NCI-H146 (cell line): ENCODE results near the gene SLC4A2.
A peak's percentile ranks its signal among the peaks of the same experiment; 100 is the strongest.
"Not testable (repeated sequence)": the region's sequence is repeated elsewhere in the genome, so short reads cannot be mapped to it uniquely, and the experiment has no call there.

Experiments used
- DNase-seq: peaks from one replicate; lab custom pipeline; 2025; lab: John Stamatoyannopoulos, UW

The SLC4A2 gene

GRCh38 chr7:151024435-151025056 is 34.8 kb upstream of the SLC4A2 start, which contains the start of gene ATG9B:
Gene ATG9B (minus strand): TSS chr7:151024494. CDS start chr7:151024423, 71 bp downstream.
- no peak for DNase-seq

DNA sequence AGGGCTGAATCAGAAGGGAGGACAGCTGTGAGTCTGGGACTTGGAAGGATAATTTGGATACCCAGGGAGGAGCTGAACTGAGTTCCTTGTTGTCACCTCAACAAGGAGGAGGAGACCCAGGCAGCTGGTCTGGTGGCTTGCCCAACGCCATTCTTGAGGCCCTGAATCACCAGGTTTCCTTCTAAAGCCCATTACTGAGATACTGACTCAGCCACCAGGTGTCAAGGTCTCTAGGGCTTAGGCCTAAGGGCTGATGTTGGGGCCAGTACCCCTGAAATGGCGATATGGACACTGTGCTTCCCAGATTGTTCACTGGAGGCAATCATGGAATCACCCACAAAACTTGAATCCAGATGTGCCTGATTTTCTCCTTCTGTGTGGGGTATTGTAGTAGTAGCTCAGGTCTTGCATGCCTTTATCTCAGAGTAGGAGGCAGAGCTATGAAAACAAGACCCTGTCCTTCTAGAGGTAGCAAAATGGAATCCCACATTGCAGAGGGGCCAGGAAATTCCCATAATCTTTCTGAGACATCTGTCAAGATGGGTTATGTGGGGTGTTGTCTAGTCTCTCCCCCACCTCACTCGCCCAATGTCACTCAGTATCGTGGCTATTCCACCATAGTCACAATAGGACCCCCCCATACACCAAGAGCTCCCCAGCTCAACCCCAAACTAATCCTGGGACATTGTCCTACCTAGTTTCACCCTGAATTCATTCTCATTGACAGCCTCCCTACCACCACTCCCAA is 33.3 kb upstream of the SLC4A2 start:
- no peak for DNase-seq

DNA sequence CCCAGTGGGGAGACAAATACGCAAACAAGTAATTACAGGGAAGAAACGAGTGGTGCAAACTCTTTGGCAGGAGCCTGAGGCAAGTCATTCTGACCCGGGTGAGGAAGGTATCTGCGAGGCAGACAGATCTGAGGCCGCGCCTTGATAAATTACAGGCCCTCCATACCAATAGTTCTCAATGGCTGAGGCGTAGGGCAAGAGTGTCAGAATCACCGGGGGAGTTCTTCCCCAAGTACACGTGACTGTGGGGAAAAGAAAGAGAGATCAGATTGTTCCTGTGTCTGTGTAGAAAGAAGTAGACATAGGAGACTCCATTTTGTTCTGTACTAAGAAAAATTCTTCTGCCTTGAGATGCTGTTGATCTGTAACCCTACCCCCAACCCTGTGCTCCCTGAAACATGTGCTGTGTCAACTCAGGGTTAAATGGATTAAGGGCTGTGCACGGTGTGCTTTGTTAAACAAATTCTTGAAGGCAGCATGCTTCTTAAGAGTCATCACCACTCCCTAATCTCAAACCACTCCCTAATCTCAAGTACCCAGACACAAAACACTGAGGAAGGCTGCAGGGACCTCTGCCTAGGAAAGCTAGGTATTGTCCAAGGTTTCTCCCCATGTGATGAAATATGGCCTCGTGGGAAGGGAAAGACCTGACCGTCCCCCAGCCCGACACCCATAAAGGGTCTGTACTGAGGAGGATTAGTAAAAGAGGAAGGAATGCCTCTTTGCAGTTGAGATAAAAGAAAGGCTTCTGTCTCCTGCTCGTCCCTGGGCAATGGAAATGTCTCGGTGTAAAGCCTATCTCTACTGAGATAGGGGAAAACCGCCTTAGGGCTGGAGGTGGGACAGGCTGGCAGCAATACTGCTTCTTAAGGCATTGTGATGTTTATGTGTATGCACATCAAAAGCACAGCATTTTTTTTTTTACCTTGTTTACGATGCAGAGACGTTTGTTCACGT is 32.3 kb upstream of the SLC4A2 start:
- not testable (repeated sequence) for DNase-seq

DNA sequence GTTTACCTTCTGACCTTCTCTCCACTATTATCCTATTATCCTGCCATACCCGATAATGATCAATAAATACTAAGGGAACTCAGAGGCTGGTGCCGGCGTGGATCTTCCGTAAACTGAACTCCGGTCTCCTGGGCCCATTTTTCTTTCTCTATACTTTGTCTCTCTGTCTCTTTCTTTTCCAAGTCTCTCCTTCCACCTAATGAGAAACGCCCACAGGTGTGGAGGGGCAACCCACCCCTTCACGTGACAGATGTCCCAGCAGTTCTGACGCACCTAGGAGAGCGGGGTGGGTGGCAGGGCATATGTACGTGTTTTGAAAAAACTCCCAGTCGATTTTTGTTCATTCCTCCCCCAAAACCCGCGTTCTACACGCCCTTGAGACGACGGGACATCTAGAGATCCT is 31.7 kb upstream of the SLC4A2 start:
- DNase-seq = not testable (repeated sequence)

DNA sequence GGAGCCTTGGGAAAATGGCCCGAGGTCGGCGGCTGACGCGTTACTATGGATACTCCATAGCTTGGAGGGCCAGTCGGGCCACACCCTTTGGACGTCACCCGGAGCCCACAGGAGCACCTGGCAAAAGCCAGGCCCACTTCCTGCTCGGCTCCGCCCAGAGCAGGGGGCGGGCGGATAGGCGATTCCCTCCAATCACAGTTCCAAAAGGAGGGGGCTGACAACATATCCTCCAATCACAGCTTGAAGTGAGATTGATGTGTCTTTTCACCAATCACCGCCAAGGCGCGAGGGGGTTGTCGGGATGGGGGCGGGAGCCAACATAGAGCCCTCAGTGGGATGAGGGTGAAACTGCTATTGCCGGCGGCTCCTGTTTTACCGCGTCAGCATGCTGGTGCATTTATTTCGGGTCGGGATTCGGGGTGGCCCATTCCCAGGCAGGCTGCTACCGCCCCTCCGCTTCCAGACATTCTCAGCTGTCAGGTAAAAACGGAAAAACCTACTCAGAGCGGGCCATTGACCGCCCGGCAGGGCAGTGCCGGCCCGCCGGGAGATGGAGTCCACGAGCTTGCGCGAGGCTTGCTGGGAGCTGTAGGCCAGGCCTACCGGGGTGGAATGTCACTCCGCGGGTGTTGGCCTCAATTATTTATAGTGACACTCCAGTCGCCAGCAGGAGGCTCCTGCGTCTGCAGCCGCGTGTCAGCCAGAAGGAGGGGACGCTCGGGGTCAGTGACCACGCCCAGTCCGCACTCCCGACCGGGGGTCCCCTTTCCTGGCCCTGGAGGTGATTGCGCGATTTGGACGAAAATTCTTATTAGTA is 31.1 kb upstream of the SLC4A2 start, which contains the start of gene ABCB8:
Gene ABCB8 (plus strand): TSS at position 320 of the 817 bp plus-strand sequence. CDS start 66 bp downstream, at position 386.
- peak; percentile 99 for DNase-seq

DNA sequence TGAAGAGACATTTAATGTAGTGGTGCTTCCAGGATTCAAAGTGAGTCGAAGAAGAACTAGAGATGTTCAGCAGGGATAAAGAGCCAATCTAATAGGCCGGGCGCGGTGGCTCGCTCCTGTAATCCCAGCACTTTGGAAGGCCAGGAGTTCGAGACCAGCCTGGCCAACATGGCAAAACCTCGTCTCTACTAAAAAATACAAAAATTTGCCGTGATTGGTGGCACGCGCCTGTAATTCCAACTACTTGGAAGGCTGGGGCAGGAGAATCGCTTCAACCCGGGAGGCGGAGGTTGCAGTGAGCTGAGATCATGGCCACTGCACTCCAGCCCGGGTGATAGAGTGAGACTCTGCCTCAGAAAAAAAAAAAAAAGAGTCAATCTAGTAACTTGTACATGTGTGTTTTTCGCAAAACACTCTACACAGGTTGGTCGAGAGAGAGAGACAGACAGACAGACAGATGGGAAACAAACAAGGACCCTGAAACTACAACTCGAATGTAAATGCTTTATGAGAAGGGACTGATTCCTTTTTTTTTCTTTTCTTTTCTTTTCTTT is 30.4 kb upstream of the SLC4A2 start:
- DNase-seq = no peak

DNA sequence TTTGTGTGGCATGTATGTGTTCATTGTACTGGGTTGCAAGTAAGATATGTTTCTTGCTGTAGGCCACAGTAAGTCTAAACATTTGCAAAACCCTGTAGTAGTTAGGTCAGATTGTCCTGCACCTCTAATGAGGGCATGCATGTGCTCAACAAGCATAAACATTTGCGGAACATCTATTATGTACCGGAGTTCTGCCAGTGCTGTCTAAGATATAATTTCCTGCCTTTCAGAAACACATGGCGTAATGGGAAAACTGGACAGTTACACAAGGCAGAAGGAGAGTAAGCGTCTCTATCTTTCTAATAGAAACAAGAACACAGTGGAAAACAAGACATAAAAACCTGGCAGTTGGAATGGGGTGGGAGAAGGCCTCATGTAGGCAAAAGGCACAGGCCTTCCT is 28.4 kb upstream of the SLC4A2 start:
- DNase-seq = no peak

DNA sequence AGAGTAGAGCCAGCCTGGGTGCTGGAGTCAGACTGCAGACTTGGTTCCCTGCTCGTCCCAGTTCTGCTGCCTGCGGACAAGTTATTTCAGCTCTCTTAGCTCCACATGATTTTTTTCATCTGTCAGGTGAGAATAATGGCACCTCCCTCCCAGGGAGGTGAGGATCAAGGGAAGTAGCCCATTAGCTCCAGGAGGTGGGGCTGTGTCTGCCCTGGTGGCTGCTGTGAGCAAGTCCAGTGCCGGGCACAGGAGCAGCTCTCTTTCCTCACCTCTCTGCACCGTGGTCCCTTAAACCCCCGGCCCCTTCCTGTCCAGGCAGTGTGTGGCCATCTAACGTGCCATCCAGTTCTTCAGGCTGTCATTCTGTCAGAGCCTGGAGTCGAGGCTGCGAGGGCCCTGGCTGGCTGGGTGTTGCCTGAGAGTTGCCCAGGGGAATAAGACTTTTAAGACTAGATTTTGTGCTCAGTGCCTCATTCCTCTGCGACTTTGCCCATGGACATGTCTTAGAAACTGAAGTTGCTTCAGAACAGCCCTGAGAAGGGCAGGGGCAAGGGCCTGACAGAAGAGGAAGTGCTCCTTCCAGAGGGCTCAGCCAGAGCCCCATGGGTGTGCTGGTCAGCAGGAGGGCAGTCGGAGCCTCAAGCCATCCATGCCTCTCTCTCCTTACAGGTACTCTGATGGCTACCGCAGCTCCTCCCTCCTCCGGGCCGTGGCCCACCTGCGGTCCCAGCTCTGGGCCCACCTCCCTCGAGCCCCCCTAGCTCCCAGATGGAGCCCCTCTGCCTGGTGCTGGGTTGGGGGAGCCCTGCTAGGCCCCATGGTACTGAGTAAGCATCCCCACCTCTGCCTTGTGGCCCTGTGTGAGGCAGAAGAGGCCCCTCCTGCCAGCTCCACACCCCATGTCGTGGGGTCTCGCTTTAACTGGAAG is 26.2 kb upstream of the SLC4A2 start:
- DNase-seq = no peak

DNA sequence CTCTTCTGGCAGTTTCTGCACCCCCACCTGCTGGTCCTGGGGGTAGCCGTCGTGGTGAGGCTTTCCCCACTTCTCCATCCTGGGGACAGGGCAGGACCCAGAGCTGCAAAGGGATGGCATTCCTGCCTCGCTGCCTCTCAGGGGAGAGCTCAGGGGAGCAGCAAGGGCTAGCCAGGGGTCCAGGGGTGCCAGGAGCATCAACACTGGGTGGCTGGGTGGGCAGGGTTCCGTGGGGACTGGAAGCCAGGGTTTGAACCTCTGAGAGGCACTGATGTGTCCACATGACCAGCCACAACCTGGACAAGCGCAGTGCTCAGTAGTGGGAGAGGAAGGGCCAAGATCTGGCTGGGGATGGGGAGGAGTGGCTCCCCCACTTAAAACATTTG is 25.5 kb upstream of the SLC4A2 start:
- no peak for DNase-seq

DNA sequence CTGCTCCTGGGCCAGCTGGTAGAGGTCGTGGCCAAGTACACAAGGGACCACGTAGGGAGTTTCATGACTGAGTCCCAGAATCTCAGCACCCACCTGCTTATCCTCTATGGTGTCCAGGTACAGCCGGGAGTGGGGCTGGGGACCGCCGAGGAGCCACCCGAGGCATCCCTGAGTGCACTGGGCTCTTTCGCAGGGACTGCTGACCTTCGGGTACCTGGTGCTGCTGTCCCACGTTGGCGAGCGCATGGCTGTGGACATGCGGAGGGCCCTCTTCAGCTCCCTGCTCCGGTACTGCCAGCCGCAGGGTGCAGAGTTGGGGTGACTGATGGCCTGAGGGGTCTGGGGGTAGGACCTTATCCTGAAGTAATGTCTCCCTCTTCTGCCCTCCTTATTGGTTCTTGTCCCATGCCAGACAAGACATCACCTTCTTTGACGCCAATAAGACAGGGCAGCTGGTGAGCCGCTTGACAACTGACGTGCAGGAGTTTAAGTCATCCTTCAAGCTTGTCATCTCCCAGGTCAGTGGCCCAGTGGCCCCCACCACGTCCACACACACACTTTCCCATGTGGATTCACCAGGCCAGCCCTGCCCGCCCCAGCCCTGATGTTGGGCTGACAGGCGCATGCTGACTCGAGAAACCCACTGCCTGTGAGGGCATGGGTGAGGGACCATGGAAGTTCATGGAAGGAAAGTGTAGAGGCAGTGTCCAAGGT is 24.9 kb upstream of the SLC4A2 start:
- DNase-seq = no peak

DNA sequence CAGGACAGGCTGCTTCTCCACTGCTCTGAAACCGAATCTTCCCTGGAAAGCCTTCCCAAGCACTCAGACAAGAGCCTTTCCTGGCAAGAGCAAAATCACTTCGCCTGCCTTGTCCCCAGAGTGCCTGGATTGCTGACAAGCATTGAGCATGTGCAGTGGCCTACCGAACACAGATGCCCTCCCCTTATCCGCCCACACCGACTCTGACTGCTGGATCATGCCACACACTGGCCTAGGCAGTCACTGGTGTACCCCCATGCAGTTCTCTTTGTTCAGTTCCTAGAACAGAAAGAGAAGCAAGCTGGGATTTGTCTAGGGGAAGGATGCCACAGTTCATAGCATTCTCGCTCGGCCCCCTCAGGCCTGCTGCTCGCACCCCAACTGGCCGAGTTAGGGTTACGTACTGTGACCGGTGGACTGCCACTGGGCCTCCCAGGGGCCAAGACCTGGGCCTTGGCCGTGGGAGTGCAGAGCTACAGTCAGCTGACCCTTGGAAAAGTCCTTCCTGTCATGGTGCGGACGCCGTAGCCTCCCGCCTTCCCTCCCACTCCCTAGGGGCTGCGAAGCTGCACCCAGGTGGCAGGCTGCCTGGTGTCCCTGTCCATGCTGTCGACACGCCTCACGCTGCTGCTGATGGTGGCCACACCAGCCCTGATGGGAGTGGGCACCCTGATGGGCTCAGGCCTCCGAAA is 24.2 kb upstream of the SLC4A2 start:
- DNase-seq = no peak

GRCh38 chr7:151035902-151036301 is 23.5 kb upstream of the SLC4A2 start:
- DNase-seq = no peak

GRCh38 chr7:151038951-151039849 is 20.2 kb upstream of the SLC4A2 start:
- DNase-seq = peak; percentile 36

- no peak for DNase-seq
Measured at GRCh38 chr7:151039850-151040548, 19.4 kb upstream of the SLC4A2 start.

DNA sequence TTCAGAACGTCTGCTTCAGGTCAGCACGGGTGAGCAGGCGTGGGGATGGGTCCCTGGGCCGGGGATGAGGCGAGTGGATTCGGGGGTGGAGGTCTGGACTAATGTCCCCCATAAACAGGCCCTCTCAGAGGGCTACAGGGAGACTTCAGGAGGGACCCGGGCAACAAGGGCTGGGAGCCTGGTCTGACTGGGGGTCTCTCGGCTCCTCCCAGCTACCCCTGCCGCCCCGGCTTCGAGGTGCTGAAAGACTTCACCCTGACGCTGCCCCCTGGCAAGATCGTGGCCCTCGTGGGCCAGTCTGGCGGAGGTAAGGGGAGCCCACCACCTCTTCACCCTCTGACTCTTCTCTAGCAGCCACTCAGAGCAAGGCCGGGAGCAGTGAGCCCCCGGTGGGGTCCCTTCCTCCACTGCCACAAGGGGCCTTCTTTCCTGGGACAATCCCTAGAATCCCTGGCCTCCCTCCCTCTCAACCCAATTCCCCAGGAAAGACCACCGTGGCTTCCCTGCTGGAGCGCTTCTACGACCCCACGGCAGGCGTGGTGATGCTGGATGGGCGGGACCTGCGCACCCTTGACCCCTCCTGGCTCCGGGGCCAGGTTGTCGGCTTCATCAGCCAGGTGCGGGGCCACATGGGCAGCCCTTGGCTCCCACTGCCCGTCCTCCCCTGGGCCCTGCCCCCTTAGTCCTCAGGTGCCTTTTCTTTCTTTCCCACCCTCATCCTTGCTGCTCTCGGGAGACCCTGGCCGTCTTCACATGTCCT is 18.6 kb upstream of the SLC4A2 start:
- no peak for DNase-seq

GRCh38 chr7:151043449-151043848 is 15.9 kb upstream of the SLC4A2 start:
- DNase-seq = not testable (repeated sequence)
